ENCODE data around the gene CLBA1.

Gene CLBA1

GRCh38 chr14:104983231-104983721, 2.3 kb upstream of the CLBA1 start:
- no peak for DNase-seq (ENCODE audit: extremely low spot score)
- ChIA-PET CTCF (interaction anchor here (0.8 kb wide), 1 partner anchor 60 kb away, joined by 3 read pairs; no protein-coding TSS in a partner anchor), POLR2A (interaction anchor here (1.1 to 1.5 kb wide), 2 partner anchors 8 to 38 kb away, joined by 3 to 4 read pairs; partner anchors contain the start of gene CDCA4)
- TF ChIP-seq BHLHE40 (IDR thresholded peaks at IDR 0.05; ENCODE audit: borderline replicate concordance) = no peak
- TF ChIP-seq FOXA1 (IDR thresholded peaks at IDR 0.05) = no peak
- TF ChIP-seq CTBP1 (IDR thresholded peaks at IDR 0.05; ENCODE audit: borderline replicate concordance) = no peak
- TF ChIP-seq SP1 (IDR thresholded peaks at IDR 0.05) = no peak
- no peak for TF ChIP-seq ELF4 (IDR thresholded peaks at IDR 0.05)
- TF ChIP-seq ARNT (IDR thresholded peaks at IDR 0.05) = no peak
- TF ChIP-seq LEF1 (IDR thresholded peaks at IDR 0.05; ENCODE audit: borderline replicate concordance) = no peak
- no peak for TF ChIP-seq FOXM1 (IDR thresholded peaks at IDR 0.05; ENCODE audit: borderline replicate concordance)
- no peak for TF ChIP-seq PKNOX1 (IDR thresholded peaks at IDR 0.05)
- no peak for TF ChIP-seq HDGF (IDR thresholded peaks at IDR 0.05; ENCODE audit: borderline replicate concordance)
- no peak for TF ChIP-seq TARDBP (IDR thresholded peaks at IDR 0.05)
- TF ChIP-seq NFRKB (IDR thresholded peaks at IDR 0.05) = no peak

- no peak for TF ChIP-seq ARNT (IDR thresholded peaks at IDR 0.05)
- TF ChIP-seq PKNOX1 (IDR thresholded peaks at IDR 0.05) = no peak
- no peak for TF ChIP-seq ELF4 (IDR thresholded peaks at IDR 0.05)
- no peak for TF ChIP-seq HDGF (IDR thresholded peaks at IDR 0.05; ENCODE audit: borderline replicate concordance)
- no peak for TF ChIP-seq L3MBTL2 (conservative IDR thresholded peaks at IDR 0.05)
- no peak for TF ChIP-seq NFRKB (IDR thresholded peaks at IDR 0.05)
- no peak for TF ChIP-seq SP1 (IDR thresholded peaks at IDR 0.05)
- no peak for TF ChIP-seq FOXM1 (IDR thresholded peaks at IDR 0.05; ENCODE audit: borderline replicate concordance)
- no peak for TF ChIP-seq LEF1 (IDR thresholded peaks at IDR 0.05; ENCODE audit: borderline replicate concordance)
- no peak for TF ChIP-seq BHLHE40 (IDR thresholded peaks at IDR 0.05; ENCODE audit: borderline replicate concordance)
- ChIA-PET CTCF (interaction anchor here (0.7 to 1.5 kb wide), 5 partner anchors 9 to 62 kb away, joined by 3 to 6 read pairs (median 3); no protein-coding TSS in a partner anchor), POLR2A (interaction anchor here (1.1 to 2.0 kb wide), 6 partner anchors 9 to 54 kb away, joined by 3 to 13 read pairs (median 4); partner anchors contain the start of gene CDCA4)
- no peak for DNase-seq (ENCODE audit: extremely low spot score)
Measured at GRCh38 chr14:104984056-104984894, 1.3 kb upstream of the CLBA1 start.

GRCh38 chr14:104986487-104987164, 1.0 kb downstream of the CLBA1 start:
- TF ChIP-seq L3MBTL2 (conservative IDR thresholded peaks at IDR 0.05) (no peak), FOXA1 (IDR thresholded peaks at IDR 0.05) (no peak), BHLHE40 (IDR thresholded peaks at IDR 0.05; ENCODE audit: borderline replicate concordance) (no peak), HDGF (IDR thresholded peaks at IDR 0.05; ENCODE audit: borderline replicate concordance) (no peak), PKNOX1 (IDR thresholded peaks at IDR 0.05) (no peak), SUZ12 (IDR thresholded peaks at IDR 0.05) (no peak), ELF4 (IDR thresholded peaks at IDR 0.05) (no peak), LEF1 (IDR thresholded peaks at IDR 0.05; ENCODE audit: borderline replicate concordance) (no peak), TARDBP (IDR thresholded peaks at IDR 0.05) (no peak), NFRKB (IDR thresholded peaks at IDR 0.05) (no peak), SP1 (IDR thresholded peaks at IDR 0.05) (no peak), FOXK2 (IDR thresholded peaks at IDR 0.05) (no peak)
- ChIA-PET CTCF (no interaction called here), POLR2A (interaction anchor here (1.1 to 1.6 kb wide), 2 partner anchors 33 to 34 kb away, joined by 3 to 5 read pairs; partner anchors contain the start of gene CDCA4)
- DNase-seq (ENCODE audit: extremely low spot score) = no peak

GRCh38 chr14:104989236-104989950, 3.8 kb downstream of the CLBA1 start:
- no peak for DNase-seq (ENCODE audit: extremely low spot score)
- no peak for TF ChIP-seq TARDBP (IDR thresholded peaks at IDR 0.05)
- TF ChIP-seq PKNOX1 (IDR thresholded peaks at IDR 0.05) = no peak
- TF ChIP-seq BHLHE40 (IDR thresholded peaks at IDR 0.05; ENCODE audit: borderline replicate concordance) = no peak
- no peak for TF ChIP-seq FOXA1 (IDR thresholded peaks at IDR 0.05)
- CTCF ChIA-PET = no interaction called here
- POLR2A ChIA-PET = interaction anchor here (0.6 kb wide), 1 partner anchor 325 kb away, joined by 3 read pairs; no protein-coding TSS in a partner anchor

- CTCF ChIA-PET = no interaction called here
- no peak for TF ChIP-seq ELF4 (IDR thresholded peaks at IDR 0.05)
- TF ChIP-seq BHLHE40 (IDR thresholded peaks at IDR 0.05; ENCODE audit: borderline replicate concordance) = no peak
- no peak for TF ChIP-seq HDGF (IDR thresholded peaks at IDR 0.05; ENCODE audit: borderline replicate concordance)
- no peak for TF ChIP-seq FOXM1 (IDR thresholded peaks at IDR 0.05; ENCODE audit: borderline replicate concordance)
- TF ChIP-seq FOXA1 (IDR thresholded peaks at IDR 0.05) = no peak
- no peak for TF ChIP-seq SUZ12 (IDR thresholded peaks at IDR 0.05)
- no peak for TF ChIP-seq SP1 (IDR thresholded peaks at IDR 0.05)
- TF ChIP-seq CTBP1 (IDR thresholded peaks at IDR 0.05; ENCODE audit: borderline replicate concordance) = no peak
- TF ChIP-seq TARDBP (IDR thresholded peaks at IDR 0.05) = no peak
- no peak for TF ChIP-seq FOXK2 (IDR thresholded peaks at IDR 0.05)
- TF ChIP-seq NFRKB (IDR thresholded peaks at IDR 0.05) = no peak
- POLR2A ChIA-PET = no interaction called here
- DNase-seq (ENCODE audit: extremely low spot score) = no peak
Measured at GRCh38 chr14:104989951-104990303, 4.3 kb downstream of the CLBA1 start.
